GM06990 (cell line): ENCODE data around the gene CABLES2.

Experiments used
- DNase-seq: peaks from one replicate; pipeline ENCODE4 v3.0.0-alpha.2; 2011; ENCODE audit not compliant: insufficient read length; ENCODE audit errors: extremely low read depth
- H3K27me3 ChIP-seq: replicated peaks from 2 replicates; pipeline ENCODE4 v1.6.0; 2011; ENCODE audit warnings: low read length; ENCODE audit not compliant: control insufficient read depth, insufficient read depth
- H3K36me3 ChIP-seq: 2 replicates; pipeline ENCODE4 v1.5.1; 2011; ENCODE audit warnings: low read length; ENCODE audit not compliant: control insufficient read depth, insufficient read depth
- H3K4me3 ChIP-seq: replicated peaks from 2 replicates; pipeline ENCODE4 v1.5.1; 2011; ENCODE audit warnings: low read depth, mild to moderate bottlenecking, control low read depth, low read length
- TF ChIP-seq, protein P1 (sequence below): IDR thresholded peaks from 2 replicates; pipeline ENCODE4 v1.5.1; 2011; ENCODE audit warnings: low read length, control low read depth, mild to moderate bottlenecking, inconsistent platforms; ENCODE audit not compliant: insufficient read depth, poor library complexity, severe bottlenecking

CABLES2 gene

DNA sequence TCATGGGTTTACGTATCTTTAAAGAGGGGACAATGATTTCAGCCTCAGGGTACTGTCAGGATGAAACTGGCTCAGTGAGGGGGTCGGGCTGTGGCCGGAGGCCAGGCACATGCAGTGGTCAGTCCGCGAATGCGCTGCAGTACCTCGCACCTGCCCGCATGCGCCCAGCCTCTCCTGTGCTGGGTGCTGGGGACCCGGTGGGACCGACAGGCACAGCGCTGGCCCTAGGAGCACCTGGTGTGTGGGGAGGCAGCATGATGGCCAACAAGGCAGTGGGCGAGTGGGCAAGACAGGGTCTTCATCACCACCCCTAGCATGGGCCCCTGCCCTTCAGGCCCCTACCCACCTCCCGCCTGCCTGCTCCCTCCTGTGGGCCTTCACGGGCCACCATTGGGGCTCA lies 970 bp upstream of the CABLES2 start:
- TF ChIP-seq, protein P1, sequence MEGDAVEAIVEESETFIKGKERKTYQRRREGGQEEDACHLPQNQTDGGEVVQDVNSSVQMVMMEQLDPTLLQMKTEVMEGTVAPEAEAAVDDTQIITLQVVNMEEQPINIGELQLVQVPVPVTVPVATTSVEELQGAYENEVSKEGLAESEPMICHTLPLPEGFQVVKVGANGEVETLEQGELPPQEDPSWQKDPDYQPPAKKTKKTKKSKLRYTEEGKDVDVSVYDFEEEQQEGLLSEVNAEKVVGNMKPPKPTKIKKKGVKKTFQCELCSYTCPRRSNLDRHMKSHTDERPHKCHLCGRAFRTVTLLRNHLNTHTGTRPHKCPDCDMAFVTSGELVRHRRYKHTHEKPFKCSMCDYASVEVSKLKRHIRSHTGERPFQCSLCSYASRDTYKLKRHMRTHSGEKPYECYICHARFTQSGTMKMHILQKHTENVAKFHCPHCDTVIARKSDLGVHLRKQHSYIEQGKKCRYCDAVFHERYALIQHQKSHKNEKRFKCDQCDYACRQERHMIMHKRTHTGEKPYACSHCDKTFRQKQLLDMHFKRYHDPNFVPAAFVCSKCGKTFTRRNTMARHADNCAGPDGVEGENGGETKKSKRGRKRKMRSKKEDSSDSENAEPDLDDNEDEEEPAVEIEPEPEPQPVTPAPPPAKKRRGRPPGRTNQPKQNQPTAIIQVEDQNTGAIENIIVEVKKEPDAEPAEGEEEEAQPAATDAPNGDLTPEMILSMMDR, result no peak
- Histone ChIP-seq H3K36me3 (peaks cover 1% of the 10 kb centered on the region; the same call in 1 of the 2 replicates), H3K27me3 (no peaks in the 10 kb centered on the region), H3K4me3 (0 out of 2 replicates have a peak overlapping the region, but pooled peaks have one; percentile 67)
- no peak for DNase-seq

GRCh38 chr20:62406635-62407176 lies 379 bp downstream of the CABLES2 start:
- Histone ChIP-seq H3K27me3 (no peaks in the 10 kb centered on the region), H3K4me3 (peak overlapping the region; percentile 88), H3K36me3 (peaks cover 4% of the 10 kb centered on the region; the same call in 1 of the 2 replicates)
- DNase-seq, result no peak
- TF ChIP-seq, protein P1, result no peak

DNA sequence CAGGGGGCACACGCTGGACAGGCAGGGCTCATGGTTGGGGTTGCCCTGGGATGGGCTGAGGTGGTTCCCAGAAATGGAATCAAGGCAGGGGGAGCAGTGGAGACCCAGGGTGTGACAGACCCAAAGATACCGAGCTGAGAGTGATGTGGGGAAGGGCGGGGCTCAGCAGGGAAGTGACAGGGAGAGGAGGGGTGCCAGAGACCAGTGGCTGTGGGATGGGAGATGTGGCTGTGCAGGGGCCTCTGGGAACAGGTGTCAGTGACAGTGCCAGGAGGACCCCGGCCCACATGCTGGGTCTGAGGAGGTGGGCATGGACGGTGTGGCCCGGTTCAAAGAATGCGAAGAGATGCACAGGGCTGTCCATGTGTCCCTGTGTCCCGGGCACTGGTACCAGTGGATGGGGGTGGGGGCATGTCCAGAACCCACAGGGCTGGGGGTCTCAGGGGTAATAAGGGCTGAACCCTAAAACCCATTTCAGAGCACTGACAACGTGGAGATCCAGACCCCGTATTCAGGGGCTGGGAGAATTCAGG lies 1.0 kb downstream of the CABLES2 start:
- TF ChIP-seq, protein P1, result no peak
- Histone ChIP-seq H3K36me3 (peaks cover 4% of the 10 kb centered on the region; the same call in 1 of the 2 replicates), H3K4me3 (peak overlapping the region; percentile 88), H3K27me3 (no peaks in the 10 kb centered on the region)
- no peak for DNase-seq

- Histone ChIP-seq H3K4me3 (no peak overlapping the region; the same call in 1 of the 2 replicates), H3K27me3 (no peaks in the 10 kb centered on the region), H3K36me3 (peaks cover 5% of the 10 kb centered on the region)
- no peak for DNase-seq
- TF ChIP-seq, protein P1, result peak; percentile 10
Measured at GRCh38 chr20:62405108-62405980, 1.7 kb downstream of the CABLES2 start.

- peaks cover 6% of the 10 kb centered on the region for H3K36me3 ChIP-seq
- H3K4me3 ChIP-seq, result no peak overlapping the region
- TF ChIP-seq, protein P1, result no peak
- no peak for DNase-seq
- no peaks in the 10 kb centered on the region for H3K27me3 ChIP-seq
Measured at GRCh38 chr20:62404761-62405107, 2.4 kb downstream of the CABLES2 start.
